Muscle of leg (tissue), 11 donors: ENCODE data around the gene DNAAF1. TPM values are rescaled to one million over a fixed set of nuclear protein-coding genes. Genes with fewer than 3 reads are reported as not detected.
A peak's percentile ranks its signal among the peaks of the same experiment; 100 is the strongest.
"Not testable (repeated sequence)": the region's sequence is repeated elsewhere in the genome, so short reads cannot be mapped to it uniquely, and the experiment has no call there.

Experiments used
- DNase-seq: peaks from one replicate; pipeline ENCODE4 v3.0.0; 2013
- H3K27ac ChIP-seq: one replicate; pipeline ENCODE4 v1.5.1; 2013; ENCODE audit warnings: mild to moderate bottlenecking, low read length, control low read depth
- H3K27me3 ChIP-seq: one replicate; pipeline ENCODE4 v1.6.1; 2013; ENCODE audit warnings: low read length; ENCODE audit not compliant: control insufficient read depth, insufficient read depth
- H3K36me3 ChIP-seq: one replicate; pipeline ENCODE4 v1.6.1; 2013; ENCODE audit warnings: low read length; ENCODE audit not compliant: control insufficient read depth, insufficient read depth
- H3K4me1 ChIP-seq: one replicate; pipeline ENCODE4 v1.6.1; 2013; ENCODE audit warnings: low read length; ENCODE audit not compliant: control insufficient read depth, insufficient read depth
- H3K4me3 ChIP-seq: one replicate; pipeline ENCODE4 v1.5.1; 2013; ENCODE audit warnings: low read length, control low read depth
- H3K9me3 ChIP-seq: replicated peaks from 2 replicates; pipeline ENCODE4 v1.6.1; 2013; ENCODE audit warnings: low read depth, low read length; ENCODE audit not compliant: control insufficient read depth
- WGBS: methylation state at CpG from one replicate; pipeline ENCODE4 v1.1.5; 2013; ENCODE audit warnings: missing lambda C conversion rate; ENCODE audit not compliant: insufficient coverage; 5-methylcytosine and 5-hydroxymethylcytosine counted together
- polyA plus RNA-seq, 8 donors: library from polyadenylated mRNA; unstranded; fragments of 120-200 nt; gene quantifications; one replicate each; pipeline versions ENCODE4 v1.2.1 to v1.2.3, GENCODE V29; 2013; ENCODE audit warnings: inconsistent platforms in 1 of 8, low replicate concordance in 1 of 8; ENCODE audit not compliant: insufficient read length in 8 of 8, insufficient read depth in 1 of 8
- total RNA-seq: library from RNA; stranded (reverse); fragments of 120-200 nt; gene quantifications from one replicate; pipeline ENCODE4 v1.2.4, GENCODE V29; 2013

Gene DNAAF1
- total and polyA plus RNA-seq, 9 donors = under 0.01 to 1.1 (median 0.33) TPM

GRCh38 chr16:84194470-84195200, 49.5 kb downstream of the DNAAF1 start:
- no peak for DNase-seq
- Histone ChIP-seq H3K4me3 (no peak overlapping the region), H3K4me1 (peaks cover 4% of the 10 kb centered on the region), H3K36me3 (no peaks in the 10 kb centered on the region), H3K27ac (no peak overlapping the region), H3K27me3 (peaks cover 5% of the 10 kb centered on the region), H3K9me3 (no peaks in the 10 kb centered on the region)
- WGBS = 60% methylated on average over 23 of the region's 34 CpGs

DNA sequence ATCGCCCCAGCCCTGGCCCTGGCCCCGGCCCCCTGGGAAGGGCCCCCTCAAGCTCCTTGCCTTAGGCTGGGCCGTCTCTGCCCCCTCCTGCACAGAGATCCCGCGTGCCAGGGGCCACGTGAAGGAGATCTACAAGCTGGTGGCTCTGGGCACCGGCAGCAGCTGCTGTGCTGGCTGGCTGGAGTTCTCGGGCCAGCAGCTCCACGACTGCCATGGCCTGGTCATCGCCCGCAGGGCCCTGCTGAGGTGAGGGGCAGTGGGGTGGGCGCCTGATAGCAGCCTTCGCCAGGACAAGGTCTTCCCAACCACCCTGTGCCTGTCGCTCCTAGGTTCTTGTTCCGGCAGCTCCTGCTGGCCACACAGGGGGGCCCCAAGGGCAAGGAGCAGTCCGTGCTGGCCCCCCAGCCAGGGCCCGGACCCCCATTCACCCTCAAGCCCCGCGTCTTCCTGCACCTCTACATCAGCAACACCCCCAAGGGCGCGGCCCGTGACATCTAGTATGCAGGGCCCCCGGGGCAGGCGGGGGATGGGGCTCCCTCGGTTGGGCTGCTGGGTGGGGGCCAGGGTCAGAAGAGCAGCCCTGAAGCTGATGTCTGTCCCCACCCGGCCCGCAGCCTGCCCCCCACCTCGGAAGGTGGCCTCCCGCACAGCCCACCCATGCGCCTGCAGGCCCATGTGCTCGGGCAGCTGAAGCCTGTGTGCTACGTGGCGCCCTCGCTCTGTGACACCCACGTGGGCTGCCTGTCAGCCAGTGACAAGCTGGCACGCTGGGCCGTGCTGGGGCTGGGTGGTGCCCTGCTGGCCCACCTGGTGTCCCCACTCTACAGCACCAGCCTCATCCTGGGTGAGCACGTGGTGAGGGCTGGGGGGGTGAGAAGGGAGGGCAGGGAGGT, 50.3 kb downstream of the DNAAF1 start:
- H3K4me1 ChIP-seq = peaks cover 4% of the 10 kb centered on the region
- DNase-seq = no peak
- H3K27me3 ChIP-seq = peaks cover 5% of the 10 kb centered on the region
- H3K36me3 ChIP-seq = no peaks in the 10 kb centered on the region
- H3K9me3 ChIP-seq = no peaks in the 10 kb centered on the region
- no peak overlapping the region for H3K27ac ChIP-seq
- H3K4me3 ChIP-seq = no peak overlapping the region
- 81% methylated on average over 32 of the region's 38 CpGs for WGBS

- H3K36me3 ChIP-seq = no peaks in the 10 kb centered on the region
- no peak overlapping the region for H3K4me3 ChIP-seq
- 89% methylated on average over 13 of the region's 16 CpGs for WGBS
- H3K4me1 ChIP-seq = peaks cover 4% of the 10 kb centered on the region
- H3K27ac ChIP-seq = no peak overlapping the region
- H3K9me3 ChIP-seq = no peaks in the 10 kb centered on the region
- H3K27me3 ChIP-seq = peaks cover 5% of the 10 kb centered on the region
- no peak for DNase-seq
Measured at GRCh38 chr16:84196101-84196500, 51.0 kb downstream of the DNAAF1 start.

- Histone ChIP-seq H3K36me3 (no peaks in the 10 kb centered on the region), H3K4me3 (no peak overlapping the region), H3K27me3 (peaks cover 5% of the 10 kb centered on the region), H3K4me1 (peaks cover 4% of the 10 kb centered on the region), H3K9me3 (no peaks in the 10 kb centered on the region), H3K27ac (no peak overlapping the region)
- no peak for DNase-seq
- 56% methylated on average over 14 of the region's 16 CpGs for WGBS
Measured at GRCh38 chr16:84196727-84197394, 51.8 kb downstream of the DNAAF1 start.

DNA sequence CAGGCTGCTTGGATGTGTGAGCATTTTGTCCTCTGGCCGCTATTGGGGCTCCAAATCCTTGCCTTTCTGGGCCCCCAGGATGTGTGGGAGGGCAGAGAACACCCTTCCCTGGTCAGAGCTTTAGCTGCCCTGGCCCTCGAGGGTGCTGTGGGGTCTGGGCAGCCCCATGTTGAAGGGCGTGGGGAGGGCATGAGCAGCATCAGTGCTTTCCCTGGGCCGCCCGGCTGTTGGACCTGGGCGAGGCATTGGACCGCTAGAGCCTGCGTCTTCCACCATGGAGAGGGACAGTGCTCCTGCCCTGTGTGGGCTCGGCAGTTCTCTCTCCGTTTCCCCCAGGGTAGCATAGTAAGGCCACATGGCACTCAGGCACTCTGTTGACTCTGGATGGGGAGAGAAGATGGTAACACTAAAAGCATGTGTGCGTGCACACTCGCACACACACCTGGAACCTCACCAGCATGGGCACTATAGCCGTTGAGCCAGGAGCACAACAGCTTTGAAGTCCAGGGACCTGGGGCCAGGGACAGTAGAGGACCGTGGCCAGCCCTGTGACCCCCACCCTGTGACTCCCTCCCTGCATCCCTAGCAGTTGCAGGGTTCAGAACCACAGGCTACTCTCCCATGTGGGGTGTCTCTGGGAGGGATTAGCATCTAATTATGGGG, 52.5 kb downstream of the DNAAF1 start:
- Histone ChIP-seq H3K4me1 (peaks cover 4% of the 10 kb centered on the region), H3K9me3 (no peaks in the 10 kb centered on the region), H3K4me3 (no peak overlapping the region), H3K27me3 (peaks cover 5% of the 10 kb centered on the region), H3K27ac (no peak overlapping the region), H3K36me3 (no peaks in the 10 kb centered on the region)
- no peak for DNase-seq
- WGBS = 90% methylated on average over 14 of the region's 14 CpGs

DNA sequence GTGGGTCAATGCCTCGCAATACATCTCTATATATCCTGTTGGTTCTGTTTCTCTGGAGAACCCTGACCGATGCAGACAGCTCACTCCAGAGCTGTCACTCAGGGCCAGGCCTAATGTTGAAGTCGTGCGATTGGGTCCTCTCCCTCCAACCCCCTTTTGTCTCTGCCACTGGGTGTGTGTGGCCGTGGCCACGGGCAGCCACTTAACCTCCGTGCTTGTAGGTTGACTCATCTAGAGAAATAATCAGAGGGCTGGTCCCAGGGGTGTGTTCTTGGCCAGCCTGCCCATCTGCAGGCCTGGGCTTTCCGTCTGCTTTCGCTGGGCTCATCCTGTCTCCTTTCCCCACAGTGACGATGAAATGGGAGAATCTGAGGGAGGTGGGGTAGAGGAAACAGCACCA, 53.3 kb downstream of the DNAAF1 start:
- no peak overlapping the region for H3K4me3 ChIP-seq
- DNase-seq = peak; percentile 49
- 55% methylated on average over 6 of the region's 10 CpGs for WGBS
- no peak overlapping the region for H3K27ac ChIP-seq
- no peaks in the 10 kb centered on the region for H3K9me3 ChIP-seq
- H3K4me1 ChIP-seq = peaks cover 4% of the 10 kb centered on the region
- H3K27me3 ChIP-seq = peaks cover 5% of the 10 kb centered on the region
- H3K36me3 ChIP-seq = no peaks in the 10 kb centered on the region

- WGBS = 32% methylated on average over 10 of the region's 13 CpGs
- H3K36me3 ChIP-seq = no peaks in the 10 kb centered on the region
- no peak overlapping the region for H3K4me3 ChIP-seq
- no peaks in the 10 kb centered on the region for H3K9me3 ChIP-seq
- H3K27ac ChIP-seq = no peak overlapping the region
- H3K4me1 ChIP-seq = peaks cover 4% of the 10 kb centered on the region
- DNase-seq = no peak
- H3K27me3 ChIP-seq = peaks cover 5% of the 10 kb centered on the region
Measured at GRCh38 chr16:84199097-84199496, 54.0 kb downstream of the DNAAF1 start.

GRCh38 chr16:84199861-84200260, 54.8 kb downstream of the DNAAF1 start:
- no peak overlapping the region for H3K4me3 ChIP-seq
- H3K27me3 ChIP-seq = no peaks in the 10 kb centered on the region
- no peak overlapping the region for H3K27ac ChIP-seq
- no peaks in the 10 kb centered on the region for H3K36me3 ChIP-seq
- no peaks in the 10 kb centered on the region for H3K4me1 ChIP-seq
- H3K9me3 ChIP-seq = no peaks in the 10 kb centered on the region
- DNase-seq = peak; percentile 62
- 89% methylated on average over 4 of the region's 10 CpGs for WGBS

DNA sequence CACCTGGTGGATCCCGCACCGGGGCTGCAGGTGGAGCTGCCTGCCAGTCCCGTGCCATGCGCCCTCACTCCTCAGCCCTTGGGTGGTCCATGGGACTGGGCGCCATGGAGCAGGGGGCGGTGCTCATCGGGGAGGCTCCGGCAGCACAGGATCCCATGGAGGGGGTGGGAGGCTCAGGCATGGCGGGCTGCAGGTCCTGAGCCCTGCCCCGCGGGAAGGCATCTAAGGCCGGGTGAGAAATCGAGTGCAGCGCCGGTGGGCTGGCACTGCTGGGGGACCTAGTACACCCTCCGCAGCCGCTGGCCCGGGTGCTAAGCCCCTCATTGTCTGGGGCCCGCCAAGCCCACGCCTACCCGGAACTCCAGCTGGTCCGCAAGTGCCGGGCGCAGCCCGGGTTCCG, 59.4 kb downstream of the DNAAF1 start:
- H3K4me3 ChIP-seq, H3K36me3 ChIP-seq, H3K9me3 ChIP-seq, H3K27ac ChIP-seq, H3K27me3 ChIP-seq, DNase-seq, H3K4me1 ChIP-seq: not testable (repeated sequence)
- WGBS = 94% methylated on average over 16 of the region's 26 CpGs
